SK-N-SH (cell line): ENCODE results near the gene GUCD1. TPM values are rescaled to one million over a fixed set of nuclear protein-coding genes. Genes with fewer than 3 reads are reported as not detected.

ENCODE experiments used
- CTCF ChIA-PET: fragments of 300-600, 350-600 bp; formaldehyde crosslinking; extraction: SDS; loops from one replicate; lab custom pipeline; 2021; lab: Yijun Ruan, JAX
- POLR2A ChIA-PET: fragments of 350-600 bp; sonication (Branson Sonifier 250); formaldehyde crosslinking; extraction: SDS; loops from one replicate; lab custom pipeline; 2020; ENCODE audit warnings: antibody characterized with exemption, inconsistent platforms; lab: Yijun Ruan, JAX
- DNase-seq: peaks from one replicate; pipeline ENCODE4 v3.0.0; 2012
- H2AFZ ChIP-seq: fragments of 200-600 bp; sonication (generic); 2 replicates; pipeline ENCODE4 v1.8.1; 2016; ENCODE audit warnings: antibody characterized with exemption, mild to moderate bottlenecking, low read depth
- H3F3A ChIP-seq: fragments of 200-600 bp; sonication (generic); replicated peaks from 2 replicates; pipeline ENCODE3; 2016; ENCODE audit warnings: antibody characterized with exemption, mild to moderate bottlenecking; ENCODE audit not compliant: insufficient read depth
- H3K27ac ChIP-seq, 2 experiments: fragments of 200-500 bp in 1 of 2; fragments of 200-600 bp in 1 of 2; sonication (Bioruptor generic) in 1 of 2; sonication (generic), shearing (Covaris generic) in 1 of 2; 2 replicates each; pipeline versions ENCODE4 v1.5.1 to v1.6.1; 2014 to 2016; ENCODE audit warnings: low read depth in 2 of 2, inconsistent platforms in 1 of 2, low read length in 1 of 2, mild to moderate bottlenecking in 1 of 2, mixed read lengths in 1 of 2
- H3K27me3 ChIP-seq: fragments of 200-600 bp; sonication (generic), shearing (Covaris generic); 2 replicates; pipeline ENCODE4 v1.6.1; 2016; ENCODE audit warnings: mixed run types; ENCODE audit not compliant: insufficient read depth
- H3K36me3 ChIP-seq, 2 experiments: fragments of 200-500 bp in 1 of 2; fragments of 200-600 bp in 1 of 2; sonication (Bioruptor generic) in 1 of 2; sonication (generic) in 1 of 2; replicated peaks in 1 of 2; 2 replicates each; pipeline versions ENCODE3 to v1.5.1; 2014 to 2016; ENCODE audit warnings: low read length in 1 of 2, mild to moderate bottlenecking in 1 of 2; ENCODE audit not compliant: insufficient read depth in 2 of 2, control insufficient read depth in 1 of 2
- H3K4me1 ChIP-seq, 2 experiments: fragments of 200-500 bp in 1 of 2; fragments of 200-600 bp in 1 of 2; sonication (Bioruptor generic) in 1 of 2; sonication (generic), shearing (Covaris generic) in 1 of 2; 2 replicates each; pipeline versions ENCODE4 v1.5.1 to v1.6.1; 2014 to 2016; ENCODE audit warnings: low read depth in 1 of 2, low read length in 1 of 2, mixed run types in 1 of 2; ENCODE audit not compliant: insufficient read depth in 2 of 2, control insufficient read depth in 1 of 2
- H3K4me2 ChIP-seq: fragments of 200-600 bp; sonication (generic), shearing (Covaris generic); 2 replicates; pipeline ENCODE4 v1.6.1; 2017; ENCODE audit warnings: mixed run types
- H3K4me3 ChIP-seq, 2 experiments: fragments of 200-500 bp in 1 of 2; fragments of 200-600 bp in 1 of 2; sonication (Bioruptor generic) in 1 of 2; sonication (generic), shearing (Covaris generic) in 1 of 2; 2 replicates each; pipeline versions ENCODE4 v1.5.1 to v1.8.1; 2014 to 2016; ENCODE audit warnings: low read depth in 2 of 2, inconsistent platforms in 1 of 2, low read length in 1 of 2, mild to moderate bottlenecking in 1 of 2, mixed read lengths in 1 of 2, moderate library complexity in 1 of 2
- H3K79me2 ChIP-seq: fragments of 200-600 bp; sonication (generic); 2 replicates; pipeline ENCODE4 v1.8.1; 2017; ENCODE audit warnings: mild to moderate bottlenecking; ENCODE audit not compliant: insufficient read depth
- H3K9ac ChIP-seq: fragments of 200-600 bp; sonication (generic); 2 replicates; pipeline ENCODE4 v1.6.1; 2017; ENCODE audit warnings: mixed run types
- H3K9me2 ChIP-seq: fragments of 200-600 bp; sonication (generic); 2 replicates; pipeline ENCODE4 v1.6.1; 2017; ENCODE audit warnings: mixed run types
- H3K9me3 ChIP-seq: fragments of 200-600 bp; sonication (generic); 2 replicates; pipeline ENCODE4 v1.6.1; 2017; ENCODE audit warnings: mixed run types, mild to moderate bottlenecking, moderate library complexity
- H4K20me1 ChIP-seq: fragments of 200-600 bp; sonication (generic); 2 replicates; pipeline ENCODE4 v1.6.1; 2017; ENCODE audit warnings: mild to moderate bottlenecking, mixed run types; ENCODE audit not compliant: insufficient read depth
- CHD2 ChIP-seq: fragments of 150-350 bp; IDR thresholded peaks from 2 replicates; pipeline ENCODE4 v1.6.1; 2018; ENCODE audit warnings: low read length; ENCODE audit not compliant: partially characterized antibody
- FOXM1 ChIP-seq: IDR thresholded peaks from 2 replicates; pipeline ENCODE4 v1.4.0; 2012; ENCODE audit warnings: low read depth, mild to moderate bottlenecking
- GABPA ChIP-seq: IDR thresholded peaks from 2 replicates; pipeline ENCODE4 v1.4.0; 2012; ENCODE audit warnings: low read depth, mild to moderate bottlenecking
- GATA2 ChIP-seq: sonication (generic); formaldehyde crosslinking; IDR thresholded peaks from 2 replicates; pipeline ENCODE4 v1.5.0; 2020; ENCODE audit warnings: mild to moderate bottlenecking, missing genetic modification reagents
- JUND ChIP-seq: IDR thresholded peaks from 2 replicates; pipeline ENCODE4 v1.4.0; 2012
- NFIC ChIP-seq: IDR thresholded peaks from 2 replicates; pipeline ENCODE4 v1.4.0; 2012; ENCODE audit warnings: borderline replicate concordance
- RAD21 ChIP-seq: IDR thresholded peaks from 2 replicates; pipeline ENCODE4 v1.6.1; 2012; ENCODE audit warnings: mild to moderate bottlenecking, low read length
- RCOR1 ChIP-seq: fragments of 150-350 bp; IDR thresholded peaks from 2 replicates; pipeline ENCODE4 v1.6.1; 2017; ENCODE audit warnings: antibody characterized with exemption, low read length
- RXRA ChIP-seq: IDR thresholded peaks from 2 replicates; pipeline ENCODE4 v1.4.0; 2012; ENCODE audit warnings: low read depth, mild to moderate bottlenecking, borderline replicate concordance
- TCF12 ChIP-seq: IDR thresholded peaks from 2 replicates; pipeline ENCODE4 v1.4.0; 2012
- TEAD4 ChIP-seq: IDR thresholded peaks from 2 replicates; pipeline ENCODE4 v1.4.0; 2012; ENCODE audit warnings: mild to moderate bottlenecking, borderline replicate concordance; ENCODE audit not compliant: insufficient read depth
- YY1 ChIP-seq: IDR thresholded peaks from 2 replicates; pipeline ENCODE4 v1.4.0; 2012; ENCODE audit warnings: low read depth, mild to moderate bottlenecking
- WGBS: methylation state at CpG from one replicate; pipeline ENCODE4 v1.1.6; 2017; ENCODE audit warnings: low lambda C conversion rate; 5-methylcytosine and 5-hydroxymethylcytosine counted together
- polyA plus RNA-seq, 3 experiments: library from polyadenylated mRNA; depleted of rRNA; stranded (reverse); fragments of >200 nt; gene quantifications; 2 replicates each; pipeline ENCODE4 v1.2.3, GENCODE V29; 2012
- TF ChIP-seq, protein P1 (sequence below): fragments of 150-350 bp; IDR thresholded peaks from 2 replicates; pipeline ENCODE4 v1.6.1; 2016; ENCODE audit warnings: mild to moderate bottlenecking, low read depth, low read length
- TF ChIP-seq, protein P2 (sequence below): IDR thresholded peaks from 2 replicates; pipeline ENCODE4; 2012
- TF ChIP-seq, protein P3 (sequence below): fragments of 200-600 bp; sonication (generic); IDR thresholded peaks from 2 replicates; pipeline ENCODE4 v1.6.1; 2017; ENCODE audit warnings: antibody characterized with exemption, mild to moderate bottlenecking, moderate library complexity
- TF ChIP-seq, protein P4 (sequence below): fragments of 150-350 bp; IDR thresholded peaks from 2 replicates; pipeline ENCODE4 v1.6.1; 2017; ENCODE audit warnings: antibody characterized with exemption, low read length, low read depth, borderline replicate concordance

The GUCD1 gene
- polyA plus RNA-seq, 1 of the 3 experiments (the other 2 are of a cell fraction), result 71.0 TPM

DNA sequence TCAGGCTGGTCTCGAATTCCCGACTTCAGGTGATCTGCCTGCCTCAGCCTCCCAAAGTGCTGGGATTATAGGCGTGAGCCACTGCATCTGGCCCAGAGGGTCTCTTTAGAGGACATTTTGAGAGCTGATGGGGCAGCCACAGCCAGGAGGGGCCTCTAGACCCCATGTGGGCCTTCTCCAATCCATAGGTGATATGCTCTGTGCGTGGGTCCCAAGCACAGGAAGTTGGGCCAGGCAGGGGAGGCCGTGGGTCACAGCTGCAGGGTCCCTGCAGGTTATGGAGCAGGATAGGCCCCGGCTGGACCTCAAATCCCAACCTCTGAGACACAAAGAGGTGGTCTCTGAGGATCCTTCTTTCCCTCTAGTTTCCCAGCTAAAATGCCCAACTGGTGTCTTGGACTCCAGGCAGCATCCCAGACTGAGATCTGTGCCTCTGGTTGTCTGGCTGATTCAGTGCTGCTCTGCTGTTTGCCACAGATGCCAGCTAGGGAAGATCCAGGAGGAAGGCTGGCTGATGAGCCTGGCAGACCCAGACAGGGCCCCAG, 36.4 kb upstream of the GUCD1 start:
- Histone ChIP-seq H3K79me2 (no peaks in the 10 kb centered on the region), H3K27ac (no peak overlapping the region), H3K4me1 (peaks cover 0 to 41% of the 10 kb centered on the region in 2 experiments; a peak in 1 of 4 replicates), H4K20me1 (no peaks in the 10 kb centered on the region), H3K9ac (no peak overlapping the region), H3K9me3 (no peaks in the 10 kb centered on the region), H2AFZ (no peak overlapping the region), H3K36me3 (peaks cover 0 to 12% of the 10 kb centered on the region in 2 experiments), H3K27me3 (no peaks in the 10 kb centered on the region), H3K4me3 (no peak overlapping the region), H3F3A (no peaks in the 10 kb centered on the region), H3K9me2 (no peaks in the 10 kb centered on the region), H3K4me2 (no peak overlapping the region)
- no peak for TF ChIP-seq GABPA
- TF ChIP-seq, protein P1, sequence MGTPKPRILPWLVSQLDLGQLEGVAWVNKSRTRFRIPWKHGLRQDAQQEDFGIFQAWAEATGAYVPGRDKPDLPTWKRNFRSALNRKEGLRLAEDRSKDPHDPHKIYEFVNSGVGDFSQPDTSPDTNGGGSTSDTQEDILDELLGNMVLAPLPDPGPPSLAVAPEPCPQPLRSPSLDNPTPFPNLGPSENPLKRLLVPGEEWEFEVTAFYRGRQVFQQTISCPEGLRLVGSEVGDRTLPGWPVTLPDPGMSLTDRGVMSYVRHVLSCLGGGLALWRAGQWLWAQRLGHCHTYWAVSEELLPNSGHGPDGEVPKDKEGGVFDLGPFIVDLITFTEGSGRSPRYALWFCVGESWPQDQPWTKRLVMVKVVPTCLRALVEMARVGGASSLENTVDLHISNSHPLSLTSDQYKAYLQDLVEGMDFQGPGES, result no peak
- ChIA-PET CTCF (interaction anchor here (1.3 kb wide), 1 partner anchor 177 kb away, joined by 3 read pairs; no protein-coding TSS in a partner anchor), POLR2A (interaction anchor here (0.5 to 1.3 kb wide), 3 partner anchors 35 to 1018 kb away, joined by 3 to 4 read pairs (median 4); no protein-coding TSS in a partner anchor)
- 83% methylated on average over 1 of the region's 6 CpGs for WGBS
- no peak for DNase-seq

DNA sequence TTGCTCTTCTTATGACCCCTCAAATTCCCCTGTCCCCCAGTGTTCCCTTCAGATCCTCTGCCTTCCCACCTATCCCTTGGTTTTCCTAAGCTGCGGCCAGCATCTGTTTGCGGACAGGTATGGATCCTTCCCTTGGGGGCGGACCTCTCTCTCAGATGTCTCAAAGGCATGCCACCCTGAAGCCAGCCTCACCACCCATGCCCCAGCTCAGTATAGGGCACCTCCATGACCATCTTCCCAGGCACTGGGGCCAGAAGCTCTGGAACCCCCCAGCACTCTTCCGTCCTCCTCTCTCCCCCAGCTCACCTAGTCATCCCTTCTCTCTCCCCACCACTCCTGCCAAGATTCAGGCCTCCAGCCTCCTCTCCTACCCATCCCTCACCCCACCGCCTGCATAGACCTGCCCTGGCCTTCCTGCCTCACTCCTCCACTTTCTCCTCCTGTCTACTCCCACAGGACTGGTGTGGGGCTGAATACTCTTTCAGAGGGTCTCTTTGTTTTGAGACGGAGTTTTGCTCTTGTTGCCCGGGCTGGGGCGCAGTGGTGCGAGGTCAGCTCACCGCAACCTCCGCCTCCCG, 35.7 kb upstream of the GUCD1 start:
- no peak for TF ChIP-seq RXRA
- no peak for TF ChIP-seq TEAD4
- no peak for TF ChIP-seq RCOR1
- TF ChIP-seq RAD21, result no peak
- TF ChIP-seq GATA2, result no peak
- no peak for TF ChIP-seq YY1
- no peak for TF ChIP-seq NFIC
- TF ChIP-seq FOXM1, result no peak
- TF ChIP-seq, protein P2, sequence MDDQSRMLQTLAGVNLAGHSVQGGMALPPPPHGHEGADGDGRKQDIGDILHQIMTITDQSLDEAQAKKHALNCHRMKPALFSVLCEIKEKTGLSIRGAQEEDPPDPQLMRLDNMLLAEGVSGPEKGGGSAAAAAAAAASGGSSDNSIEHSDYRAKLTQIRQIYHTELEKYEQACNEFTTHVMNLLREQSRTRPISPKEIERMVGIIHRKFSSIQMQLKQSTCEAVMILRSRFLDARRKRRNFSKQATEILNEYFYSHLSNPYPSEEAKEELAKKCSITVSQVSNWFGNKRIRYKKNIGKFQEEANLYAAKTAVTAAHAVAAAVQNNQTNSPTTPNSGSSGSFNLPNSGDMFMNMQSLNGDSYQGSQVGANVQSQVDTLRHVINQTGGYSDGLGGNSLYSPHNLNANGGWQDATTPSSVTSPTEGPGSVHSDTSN, result no peak
- TF ChIP-seq TCF12, result no peak
- TF ChIP-seq, protein P3, sequence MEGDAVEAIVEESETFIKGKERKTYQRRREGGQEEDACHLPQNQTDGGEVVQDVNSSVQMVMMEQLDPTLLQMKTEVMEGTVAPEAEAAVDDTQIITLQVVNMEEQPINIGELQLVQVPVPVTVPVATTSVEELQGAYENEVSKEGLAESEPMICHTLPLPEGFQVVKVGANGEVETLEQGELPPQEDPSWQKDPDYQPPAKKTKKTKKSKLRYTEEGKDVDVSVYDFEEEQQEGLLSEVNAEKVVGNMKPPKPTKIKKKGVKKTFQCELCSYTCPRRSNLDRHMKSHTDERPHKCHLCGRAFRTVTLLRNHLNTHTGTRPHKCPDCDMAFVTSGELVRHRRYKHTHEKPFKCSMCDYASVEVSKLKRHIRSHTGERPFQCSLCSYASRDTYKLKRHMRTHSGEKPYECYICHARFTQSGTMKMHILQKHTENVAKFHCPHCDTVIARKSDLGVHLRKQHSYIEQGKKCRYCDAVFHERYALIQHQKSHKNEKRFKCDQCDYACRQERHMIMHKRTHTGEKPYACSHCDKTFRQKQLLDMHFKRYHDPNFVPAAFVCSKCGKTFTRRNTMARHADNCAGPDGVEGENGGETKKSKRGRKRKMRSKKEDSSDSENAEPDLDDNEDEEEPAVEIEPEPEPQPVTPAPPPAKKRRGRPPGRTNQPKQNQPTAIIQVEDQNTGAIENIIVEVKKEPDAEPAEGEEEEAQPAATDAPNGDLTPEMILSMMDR, result no peak
- TF ChIP-seq JUND, result no peak
- TF ChIP-seq, protein P4, sequence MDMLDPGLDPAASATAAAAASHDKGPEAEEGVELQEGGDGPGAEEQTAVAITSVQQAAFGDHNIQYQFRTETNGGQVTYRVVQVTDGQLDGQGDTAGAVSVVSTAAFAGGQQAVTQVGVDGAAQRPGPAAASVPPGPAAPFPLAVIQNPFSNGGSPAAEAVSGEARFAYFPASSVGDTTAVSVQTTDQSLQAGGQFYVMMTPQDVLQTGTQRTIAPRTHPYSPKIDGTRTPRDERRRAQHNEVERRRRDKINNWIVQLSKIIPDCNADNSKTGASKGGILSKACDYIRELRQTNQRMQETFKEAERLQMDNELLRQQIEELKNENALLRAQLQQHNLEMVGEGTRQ, result no peak
- no peak for TF ChIP-seq CHD2
- H3F3A ChIP-seq, result no peaks in the 10 kb centered on the region
- no peak for DNase-seq
- H3K79me2 ChIP-seq, result no peaks in the 10 kb centered on the region
- 97% methylated on average over 12 of the region's 12 CpGs for WGBS
- peaks cover 0 to 41% of the 10 kb centered on the region in 2 experiments; a peak in 1 of 4 replicates for H3K4me1 ChIP-seq
- CTCF ChIA-PET, result interaction anchor here (1.3 kb wide), 1 partner anchor 178 kb away, joined by 3 read pairs; no protein-coding TSS in a partner anchor
- no peaks in the 10 kb centered on the region for H3K9me3 ChIP-seq
- H3K36me3 ChIP-seq, result peaks cover 0 to 17% of the 10 kb centered on the region in 2 experiments
- no peak overlapping the region for H2AFZ ChIP-seq
- H3K27ac ChIP-seq, result no peak overlapping the region
- no peak overlapping the region for H3K4me2 ChIP-seq
- H3K27me3 ChIP-seq, result no peaks in the 10 kb centered on the region
- H3K4me3 ChIP-seq, result no peak overlapping the region
- H4K20me1 ChIP-seq, result no peaks in the 10 kb centered on the region
- POLR2A ChIA-PET, result interaction anchor here (0.5 kb wide), 1 partner anchor 1019 kb away, joined by 3 read pairs; no protein-coding TSS in a partner anchor
- H3K9ac ChIP-seq, result no peak overlapping the region
- H3K9me2 ChIP-seq, result no peaks in the 10 kb centered on the region
